Progenitor cell of endocrine pancreas (in vitro differentiated cells): ENCODE results near the gene NOTCH3. TPM values are rescaled to one million over a fixed set of nuclear protein-coding genes. Genes with fewer than 3 reads are reported as not detected.

ENCODE experiments used
- DNase-seq: peaks from one replicate; pipeline ENCODE4 v3.0.0; 2021; ENCODE audit warnings: low spot score; ENCODE audit not compliant: unreplicated experiment
- H3K27ac Mint-ChIP-seq: 2 replicates; pipeline ENCODE4 v1.8.0; 2021; ENCODE audit warnings: mild to moderate bottlenecking, moderate library complexity, mixed read lengths
- H3K27me3 Mint-ChIP-seq: 2 replicates; pipeline ENCODE4 v1.8.0; 2021; ENCODE audit warnings: mixed read lengths
- H3K36me3 Mint-ChIP-seq: 2 replicates; pipeline ENCODE4 v1.8.0; 2022; ENCODE audit warnings: mixed read lengths; ENCODE audit not compliant: insufficient read depth
- H3K4me1 Mint-ChIP-seq: 2 replicates; pipeline ENCODE4 v1.8.0; 2021; ENCODE audit warnings: low read depth, mixed read lengths
- H3K4me3 Mint-ChIP-seq: 2 replicates; pipeline ENCODE4 v1.8.0; 2021; ENCODE audit warnings: low read depth, mild to moderate bottlenecking, moderate library complexity, mixed read lengths
- H3K9me3 Mint-ChIP-seq: 2 replicates; pipeline ENCODE4 v1.8.0; 2021; ENCODE audit warnings: low read depth, mixed read lengths
- total RNA-seq: library from RNA; stranded (reverse); gene quantifications from 2 replicates; pipeline ENCODE4 v1.2.1, GENCODE V29; 2021
- TF ChIP-seq, protein P1 (sequence below): fragments of 200-600 bp; sonication (generic); IDR thresholded peaks from one replicate; pipeline ENCODE4 v1.5.0; 2021; ENCODE audit warnings: antibody characterized with exemption, mild to moderate bottlenecking; ENCODE audit not compliant: unreplicated experiment

NOTCH3 gene
- total RNA-seq, 1 donor from 2014 or later, result 203 TPM

DNA sequence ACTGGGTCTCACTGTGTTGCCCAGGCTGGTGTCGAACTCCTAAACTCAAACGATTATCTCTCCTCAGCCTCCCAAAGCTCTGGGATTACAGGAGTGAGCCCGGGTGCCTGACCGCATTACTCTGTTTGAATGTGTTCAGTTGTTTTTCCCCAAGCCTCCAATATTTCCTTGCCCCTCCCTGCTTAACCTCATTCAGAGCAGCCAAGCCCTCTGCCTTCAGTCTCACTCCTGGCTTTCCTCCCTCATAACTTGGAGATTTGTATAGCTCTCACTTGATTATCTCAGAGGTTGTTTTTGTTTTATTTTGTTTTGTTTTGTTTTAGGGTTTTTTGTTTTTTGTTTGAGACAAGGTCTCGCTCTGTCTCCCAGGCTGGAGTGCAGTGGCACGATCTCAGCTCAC lies 20.0 kb upstream of the NOTCH3 start:
- no peak for DNase-seq
- Mint-ChIP-seq H3K27ac (no peak overlapping the region), H3K27me3 (no peaks in the 10 kb centered on the region), H3K4me1 (peaks cover 17% of the 10 kb centered on the region), H3K4me3 (no peak overlapping the region), H3K9me3 (no peaks in the 10 kb centered on the region), H3K36me3 (no peaks in the 10 kb centered on the region)
- TF ChIP-seq, protein P1, sequence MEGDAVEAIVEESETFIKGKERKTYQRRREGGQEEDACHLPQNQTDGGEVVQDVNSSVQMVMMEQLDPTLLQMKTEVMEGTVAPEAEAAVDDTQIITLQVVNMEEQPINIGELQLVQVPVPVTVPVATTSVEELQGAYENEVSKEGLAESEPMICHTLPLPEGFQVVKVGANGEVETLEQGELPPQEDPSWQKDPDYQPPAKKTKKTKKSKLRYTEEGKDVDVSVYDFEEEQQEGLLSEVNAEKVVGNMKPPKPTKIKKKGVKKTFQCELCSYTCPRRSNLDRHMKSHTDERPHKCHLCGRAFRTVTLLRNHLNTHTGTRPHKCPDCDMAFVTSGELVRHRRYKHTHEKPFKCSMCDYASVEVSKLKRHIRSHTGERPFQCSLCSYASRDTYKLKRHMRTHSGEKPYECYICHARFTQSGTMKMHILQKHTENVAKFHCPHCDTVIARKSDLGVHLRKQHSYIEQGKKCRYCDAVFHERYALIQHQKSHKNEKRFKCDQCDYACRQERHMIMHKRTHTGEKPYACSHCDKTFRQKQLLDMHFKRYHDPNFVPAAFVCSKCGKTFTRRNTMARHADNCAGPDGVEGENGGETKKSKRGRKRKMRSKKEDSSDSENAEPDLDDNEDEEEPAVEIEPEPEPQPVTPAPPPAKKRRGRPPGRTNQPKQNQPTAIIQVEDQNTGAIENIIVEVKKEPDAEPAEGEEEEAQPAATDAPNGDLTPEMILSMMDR, result no peak

DNA sequence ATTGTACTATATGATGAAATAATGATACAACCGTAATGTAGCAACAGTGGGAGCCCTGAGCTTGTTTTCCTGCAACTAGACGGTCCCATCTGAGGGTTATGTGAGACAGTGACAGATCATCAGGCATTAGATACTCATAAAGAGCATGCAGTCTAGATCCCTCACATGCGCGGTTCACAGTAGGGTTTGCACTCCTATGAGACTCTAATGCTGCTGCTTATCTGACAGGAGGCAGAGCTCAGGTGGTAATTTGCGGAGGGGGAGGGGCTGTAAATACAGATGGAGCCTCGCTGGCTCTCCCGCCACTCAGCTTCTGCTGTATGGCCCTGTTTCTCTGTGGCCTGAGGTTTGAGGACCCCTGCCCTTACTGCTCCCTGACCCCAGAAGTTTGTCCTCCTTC lies 17.7 kb upstream of the NOTCH3 start:
- H3K36me3 Mint-ChIP-seq, result no peaks in the 10 kb centered on the region
- TF ChIP-seq, protein P1, result no peak
- H3K4me1 Mint-ChIP-seq, result peaks cover 17% of the 10 kb centered on the region
- DNase-seq, result no peak
- H3K4me3 Mint-ChIP-seq, result no peak overlapping the region
- H3K9me3 Mint-ChIP-seq, result no peaks in the 10 kb centered on the region
- peak overlapping the region; percentile 62 for H3K27ac Mint-ChIP-seq
- no peaks in the 10 kb centered on the region for H3K27me3 Mint-ChIP-seq

DNA sequence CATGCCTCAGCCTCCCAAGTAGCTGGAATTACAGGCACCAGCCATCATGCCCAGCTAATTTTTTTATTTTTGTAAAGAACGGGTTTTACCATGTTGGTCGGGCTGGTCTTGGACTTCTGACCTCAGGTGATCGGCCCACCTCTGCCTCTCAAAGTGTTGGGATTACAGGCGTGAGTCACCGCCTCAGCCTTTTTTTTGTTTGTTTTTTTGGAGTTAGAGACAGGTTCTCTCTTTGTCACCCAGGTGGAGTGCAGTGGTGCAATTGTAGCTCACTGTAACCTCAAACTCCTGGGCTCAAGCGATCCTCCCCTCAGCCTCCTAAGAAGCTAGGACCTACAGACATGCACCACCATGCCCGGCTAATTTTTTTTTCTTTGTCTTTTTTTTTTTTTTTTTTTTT lies 15.6 kb upstream of the NOTCH3 start:
- H3K4me3 Mint-ChIP-seq, result no peak overlapping the region
- no peaks in the 10 kb centered on the region for H3K36me3 Mint-ChIP-seq
- no peaks in the 10 kb centered on the region for H3K9me3 Mint-ChIP-seq
- TF ChIP-seq, protein P1, result no peak
- H3K27ac Mint-ChIP-seq, result peak overlapping the region; percentile 69
- H3K4me1 Mint-ChIP-seq, result peaks cover 11% of the 10 kb centered on the region
- DNase-seq, result no peak
- no peaks in the 10 kb centered on the region for H3K27me3 Mint-ChIP-seq

DNA sequence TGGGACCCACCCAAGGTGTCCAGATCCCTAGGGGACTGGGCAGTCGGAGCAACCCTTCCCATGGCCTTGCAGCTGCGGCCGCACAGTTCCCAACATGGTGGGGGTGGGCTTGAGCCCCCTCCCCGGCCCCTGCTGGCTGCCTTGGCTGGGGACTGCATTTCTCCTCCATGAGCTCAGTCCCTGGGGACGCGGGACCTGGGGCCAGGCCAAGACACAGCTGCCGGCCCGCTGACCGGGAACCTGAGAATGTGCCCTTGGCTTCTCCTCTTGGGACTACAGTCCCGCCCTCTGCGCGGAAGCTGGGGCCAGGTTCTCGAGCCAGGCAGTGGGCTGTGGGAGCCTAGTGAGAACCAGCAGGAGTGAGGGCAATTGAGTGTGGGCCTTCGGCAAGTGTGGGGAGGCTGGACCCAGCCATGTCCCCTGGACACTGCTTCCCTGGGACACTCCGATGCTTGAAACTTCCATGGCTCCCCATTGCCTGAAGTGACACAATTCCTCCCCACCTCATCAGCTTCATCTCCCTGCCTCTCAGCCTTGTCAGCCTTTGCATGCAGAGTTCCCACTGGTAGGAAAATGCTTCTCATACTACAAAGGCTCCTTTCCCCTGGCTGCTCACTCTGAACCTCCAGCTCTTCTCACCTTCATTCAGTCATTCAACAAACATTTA lies 13.1 kb upstream of the NOTCH3 start:
- TF ChIP-seq, protein P1, result no peak

DNA sequence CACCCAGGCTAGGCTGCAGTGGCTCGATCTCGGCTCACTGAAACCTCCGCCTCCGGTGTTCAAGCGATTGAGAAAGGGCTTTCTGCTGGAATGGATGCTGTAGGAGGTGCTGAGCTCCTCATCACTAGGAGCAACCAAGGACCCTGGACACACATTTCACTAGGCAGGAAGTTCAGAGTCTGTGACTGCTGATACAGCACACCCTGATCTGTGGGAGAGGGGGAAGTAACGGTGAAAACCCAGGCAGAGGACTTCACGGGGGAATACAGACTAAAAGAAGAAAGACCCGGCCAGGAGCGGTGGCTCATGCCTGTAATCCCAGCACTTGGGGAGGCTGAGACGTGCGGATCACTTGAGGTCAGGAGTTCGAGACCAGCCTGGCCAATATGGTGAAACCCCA lies 11.9 kb upstream of the NOTCH3 start:
- DNase-seq, result no peak
- Mint-ChIP-seq H3K4me3 (no peak overlapping the region), H3K27ac (no peak overlapping the region), H3K36me3 (no peaks in the 10 kb centered on the region), H3K4me1 (peaks cover 5% of the 10 kb centered on the region), H3K9me3 (no peaks in the 10 kb centered on the region), H3K27me3 (no peaks in the 10 kb centered on the region)
- TF ChIP-seq, protein P1, result no peak

More for the DNA sequence above, 13.1 kb upstream of the NOTCH3 start:
- no peaks in the 10 kb centered on the region for H3K36me3 Mint-ChIP-seq
- no peaks in the 10 kb centered on the region for H3K9me3 Mint-ChIP-seq
- DNase-seq, result no peak
- no peak overlapping the region for H3K27ac Mint-ChIP-seq
- H3K27me3 Mint-ChIP-seq, result no peaks in the 10 kb centered on the region
- H3K4me3 Mint-ChIP-seq, result no peak overlapping the region
- H3K4me1 Mint-ChIP-seq, result peaks cover 10% of the 10 kb centered on the region
